Activated T-cell treated with anti-CD3 and anti-CD28 coated beads, Interleukin-2, amount 50 U/mL, for 48 hours (primary cell): ENCODE data around the gene USP34.
"Not testable (repeated sequence)": the region's sequence is repeated elsewhere in the genome, so short reads cannot be mapped to it uniquely, and the experiment has no call there.

ENCODE experiments used
- DNase-seq, 2 experiments: peaks; one replicate each; pipeline ENCODE4 v3.0.0-alpha.2; 2020

The USP34 gene, protein sequence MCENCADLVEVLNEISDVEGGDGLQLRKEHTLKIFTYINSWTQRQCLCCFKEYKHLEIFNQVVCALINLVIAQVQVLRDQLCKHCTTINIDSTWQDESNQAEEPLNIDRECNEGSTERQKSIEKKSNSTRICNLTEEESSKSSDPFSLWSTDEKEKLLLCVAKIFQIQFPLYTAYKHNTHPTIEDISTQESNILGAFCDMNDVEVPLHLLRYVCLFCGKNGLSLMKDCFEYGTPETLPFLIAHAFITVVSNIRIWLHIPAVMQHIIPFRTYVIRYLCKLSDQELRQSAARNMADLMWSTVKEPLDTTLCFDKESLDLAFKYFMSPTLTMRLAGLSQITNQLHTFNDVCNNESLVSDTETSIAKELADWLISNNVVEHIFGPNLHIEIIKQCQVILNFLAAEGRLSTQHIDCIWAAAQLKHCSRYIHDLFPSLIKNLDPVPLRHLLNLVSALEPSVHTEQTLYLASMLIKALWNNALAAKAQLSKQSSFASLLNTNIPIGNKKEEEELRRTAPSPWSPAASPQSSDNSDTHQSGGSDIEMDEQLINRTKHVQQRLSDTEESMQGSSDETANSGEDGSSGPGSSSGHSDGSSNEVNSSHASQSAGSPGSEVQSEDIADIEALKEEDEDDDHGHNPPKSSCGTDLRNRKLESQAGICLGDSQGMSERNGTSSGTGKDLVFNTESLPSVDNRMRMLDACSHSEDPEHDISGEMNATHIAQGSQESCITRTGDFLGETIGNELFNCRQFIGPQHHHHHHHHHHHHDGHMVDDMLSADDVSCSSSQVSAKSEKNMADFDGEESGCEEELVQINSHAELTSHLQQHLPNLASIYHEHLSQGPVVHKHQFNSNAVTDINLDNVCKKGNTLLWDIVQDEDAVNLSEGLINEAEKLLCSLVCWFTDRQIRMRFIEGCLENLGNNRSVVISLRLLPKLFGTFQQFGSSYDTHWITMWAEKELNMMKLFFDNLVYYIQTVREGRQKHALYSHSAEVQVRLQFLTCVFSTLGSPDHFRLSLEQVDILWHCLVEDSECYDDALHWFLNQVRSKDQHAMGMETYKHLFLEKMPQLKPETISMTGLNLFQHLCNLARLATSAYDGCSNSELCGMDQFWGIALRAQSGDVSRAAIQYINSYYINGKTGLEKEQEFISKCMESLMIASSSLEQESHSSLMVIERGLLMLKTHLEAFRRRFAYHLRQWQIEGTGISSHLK (N-terminal part only)

DNA sequence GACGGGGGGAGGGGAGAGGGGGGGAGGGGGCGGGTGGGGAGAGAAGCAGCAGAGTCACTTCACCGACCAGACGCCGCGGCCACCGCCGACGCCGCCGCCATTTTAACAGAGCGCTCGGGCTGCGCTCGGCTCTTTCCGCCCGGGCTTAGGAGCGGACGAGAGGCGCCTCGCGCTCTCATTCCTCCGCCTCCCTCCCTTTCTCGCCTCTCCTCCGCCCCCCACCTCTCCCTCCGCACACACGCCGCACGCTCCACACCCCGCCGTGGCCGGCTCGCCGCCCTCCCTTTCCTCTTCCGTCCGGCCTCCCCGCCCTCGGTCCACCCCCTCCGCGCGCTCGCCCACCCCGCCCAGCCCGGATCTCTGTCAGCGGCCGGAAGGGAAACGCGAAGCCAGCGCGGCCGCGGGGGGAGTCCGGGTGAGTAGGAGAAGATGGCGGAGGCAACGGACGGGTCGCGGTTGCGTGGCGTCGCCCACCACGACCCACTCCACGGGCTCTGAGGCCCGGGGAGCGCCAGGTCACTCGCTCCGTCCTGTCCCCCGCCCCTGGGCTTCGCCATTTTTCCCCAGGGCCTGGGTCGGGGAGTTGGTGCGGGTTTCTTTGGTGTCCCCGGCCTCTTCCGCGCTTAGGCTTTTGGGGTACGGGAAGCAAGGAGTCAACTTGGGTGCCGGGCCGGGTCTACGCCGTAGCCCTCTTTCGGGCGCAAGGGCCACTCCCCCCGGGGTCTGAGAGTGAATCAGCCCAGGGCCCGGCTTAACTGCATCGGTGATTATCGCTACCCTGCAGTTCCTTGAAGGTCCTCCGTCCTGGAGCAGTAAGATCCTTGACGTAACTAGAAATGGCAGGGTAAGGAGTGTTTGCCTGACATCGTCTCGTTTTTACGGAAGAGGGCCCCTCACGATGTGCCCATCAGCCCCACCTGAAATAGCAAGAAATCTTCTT, at the start of gene USP34:
TSS of gene USP34 (minus strand) at position 123 of the 940 bp plus-strand sequence. CDS start 395 bp downstream, outside the sequence.
- DNase-seq: peak; percentile 92 to 93

DNA sequence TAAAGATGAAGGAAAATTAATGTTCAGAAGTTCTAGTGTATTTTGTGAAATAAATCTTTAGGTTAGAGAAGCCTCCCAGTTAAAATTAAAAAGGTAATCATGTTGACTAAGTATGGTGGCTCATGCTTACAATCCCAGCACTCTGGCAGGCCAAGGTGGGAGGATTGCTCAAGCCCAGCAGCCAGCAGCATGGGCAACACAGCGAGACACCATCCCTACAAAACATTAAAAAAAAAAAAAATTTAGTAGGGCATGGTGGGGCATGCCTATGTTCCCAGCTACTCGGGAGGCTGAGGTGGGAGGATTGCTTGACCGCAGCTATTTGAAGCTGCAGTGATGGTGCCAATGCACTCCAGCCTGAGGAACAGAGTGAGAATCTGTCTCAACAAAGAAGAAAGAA, 49.4 kb upstream of the USP34 start:
- DNase-seq: no peak

DNA sequence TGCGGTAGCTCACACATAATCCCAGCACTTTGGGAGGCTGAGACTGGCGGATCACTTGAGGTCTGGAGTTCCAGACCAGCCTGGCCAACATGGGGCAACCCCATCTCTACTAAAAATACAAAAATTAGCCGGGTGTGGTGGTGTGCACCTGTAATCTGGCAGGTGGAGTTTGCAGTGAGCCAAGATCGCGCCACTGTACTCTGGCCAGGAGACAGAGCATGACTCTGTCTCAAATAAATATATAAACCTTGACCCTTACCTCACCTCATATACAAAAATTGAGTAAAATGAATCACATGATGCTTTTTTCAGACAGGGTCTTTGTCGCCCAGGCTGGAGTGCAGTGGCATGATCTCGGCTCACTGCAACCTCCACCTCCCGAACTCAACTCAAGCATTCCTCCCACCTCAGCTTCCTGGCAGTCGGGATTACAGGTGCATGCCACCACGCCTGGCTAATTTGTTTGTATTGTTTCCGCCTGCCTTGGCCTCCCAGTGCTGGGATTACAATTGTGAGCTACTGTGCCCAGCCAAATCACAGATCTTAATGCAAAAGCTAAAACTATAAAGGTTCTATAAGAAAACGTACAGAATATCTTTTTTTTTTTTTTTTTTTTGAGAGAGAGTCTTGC, 42.0 kb upstream of the USP34 start:
- DNase-seq: no peak

DNA sequence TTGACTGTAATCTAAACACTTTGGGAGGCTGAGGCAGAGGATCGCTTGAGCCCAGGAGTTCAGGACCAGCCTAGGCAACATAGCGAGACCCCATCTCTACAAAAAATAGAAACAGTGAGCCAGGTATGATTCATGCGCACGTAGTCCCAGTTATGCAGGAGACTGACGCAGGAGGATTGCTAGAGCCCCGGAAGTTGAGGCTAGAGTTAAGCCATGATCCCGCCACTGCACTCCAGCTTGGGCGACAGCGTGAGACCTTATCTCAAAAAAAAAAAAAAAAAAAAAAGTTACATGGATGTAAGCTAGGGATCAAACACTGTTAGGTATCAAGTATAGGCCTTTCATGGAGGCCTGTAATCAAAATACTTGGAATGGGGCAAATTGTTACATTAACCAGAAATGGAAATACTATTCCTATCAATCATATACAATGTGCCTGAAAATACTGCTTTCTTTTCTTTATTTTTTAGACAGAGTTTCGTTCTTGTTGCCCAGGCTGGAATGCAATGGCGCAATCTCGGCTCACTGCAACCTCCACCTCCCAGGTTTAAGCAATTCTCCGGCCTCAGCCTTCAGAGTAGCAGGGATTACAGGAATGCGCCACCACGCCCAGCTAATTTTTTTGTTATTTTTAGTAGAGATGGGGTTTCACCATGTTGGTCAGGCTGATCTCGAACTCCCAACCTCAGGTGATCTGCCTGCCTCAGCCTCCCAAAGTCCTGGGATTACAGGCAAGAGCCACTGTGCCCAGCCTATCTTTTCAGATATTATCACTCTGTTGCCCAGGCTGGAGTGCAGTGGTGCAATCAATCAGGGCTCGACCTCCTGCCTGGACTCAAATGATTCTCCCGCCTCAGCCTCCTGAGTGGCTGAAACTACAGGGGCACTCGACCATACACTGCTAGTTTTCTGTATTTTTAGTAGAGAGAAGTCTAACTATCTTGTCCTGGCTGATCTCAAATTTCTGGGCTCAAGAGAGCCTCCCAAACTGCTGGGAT, 40.1 kb upstream of the USP34 start:
- DNase-seq: no peak

DNA sequence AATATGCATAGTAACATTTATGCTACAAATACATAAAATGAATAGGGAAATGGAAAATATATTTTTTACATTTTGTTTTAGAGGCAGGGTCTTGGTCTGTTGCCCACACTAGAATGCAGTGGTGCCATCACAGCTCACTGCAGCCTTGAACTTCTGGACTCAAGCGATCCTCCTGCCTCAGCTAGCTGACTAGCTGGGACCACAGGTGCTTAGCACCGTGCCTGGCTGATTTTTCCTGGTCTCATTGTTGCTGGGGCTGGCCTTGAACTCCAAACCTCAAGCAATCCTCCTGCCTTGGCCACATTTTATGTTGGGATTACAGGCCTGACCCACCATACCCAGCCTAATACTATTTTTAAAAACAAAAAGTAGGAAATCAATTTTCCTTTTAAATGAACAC, 34.1 kb upstream of the USP34 start:
- no peak for DNase-seq

DNA sequence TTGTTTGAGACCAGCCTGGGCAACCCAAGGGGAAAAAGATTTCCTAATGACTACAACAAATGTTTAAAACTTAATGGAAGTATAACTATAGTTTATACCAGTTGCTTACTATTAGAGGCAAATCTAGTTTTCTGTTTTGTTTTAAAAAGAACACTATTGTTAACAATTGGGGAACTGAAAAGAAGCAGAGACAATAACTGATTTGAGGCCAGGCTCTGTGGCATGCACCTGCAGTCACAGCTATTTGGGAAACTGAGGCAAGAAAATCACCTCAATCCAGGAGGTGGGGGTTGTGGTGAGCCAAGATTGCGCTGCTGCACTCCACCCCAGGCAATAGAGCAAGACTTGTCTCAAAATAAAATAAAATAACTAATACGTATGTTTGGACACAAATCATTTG, 28.2 kb upstream of the USP34 start:
- DNase-seq: no peak

DNA sequence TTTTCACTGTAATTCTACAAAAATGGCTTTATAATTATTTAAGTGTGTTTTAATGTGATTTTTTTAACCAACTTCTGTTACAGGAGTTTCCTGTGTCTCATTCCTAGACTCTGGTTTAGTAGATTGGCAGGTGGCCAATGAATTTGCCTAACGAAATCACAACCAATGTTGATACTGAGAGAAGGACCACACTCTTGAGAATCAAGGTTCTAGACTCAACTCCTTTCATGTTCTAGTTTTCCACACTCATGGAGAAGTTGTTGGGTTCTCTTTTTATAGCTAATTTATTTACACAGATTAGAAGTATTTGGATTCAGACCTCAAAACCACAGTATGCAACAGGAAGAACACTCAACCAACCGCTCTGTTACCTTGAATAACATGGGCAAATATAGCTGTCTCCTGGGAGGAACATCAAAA, 22.6 kb upstream of the USP34 start:
- DNase-seq: no peak

DNA sequence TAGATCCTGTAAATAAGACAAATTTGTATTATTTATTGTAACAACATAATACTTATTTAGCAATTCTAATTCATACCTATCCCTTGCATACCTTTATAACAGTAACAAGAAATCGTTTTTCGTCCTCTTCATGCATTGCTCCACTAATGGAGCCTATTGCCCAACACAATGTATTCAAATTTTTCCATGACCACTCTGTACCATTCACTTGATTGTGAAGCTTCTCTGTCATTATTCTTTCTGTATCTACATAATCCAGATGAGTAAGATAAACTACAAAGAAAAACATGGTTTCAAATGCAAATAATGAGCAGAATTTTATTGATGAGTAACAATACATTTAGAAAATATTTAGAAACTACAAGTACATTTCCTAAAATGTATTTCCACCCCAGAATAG, 21.6 kb upstream of the USP34 start:
- no peak for DNase-seq

DNA sequence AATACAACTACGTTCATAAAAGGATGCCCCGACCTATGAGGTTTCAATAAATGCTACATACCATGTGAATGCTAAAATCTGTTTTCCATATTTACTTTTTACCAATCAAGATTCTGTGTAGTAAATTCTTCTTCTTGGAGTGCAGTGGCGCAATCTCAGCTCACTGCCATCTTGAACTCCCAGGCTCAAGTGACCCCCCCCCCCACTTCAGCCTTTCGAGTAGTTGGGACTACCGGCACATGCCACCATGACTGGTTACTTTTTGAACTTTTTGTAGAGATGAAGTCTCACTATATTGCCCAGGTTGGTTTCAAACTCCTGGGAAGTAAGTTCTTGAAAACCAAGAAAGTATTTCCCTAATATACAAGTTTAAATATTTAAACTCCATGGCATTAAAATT, 14.4 kb upstream of the USP34 start:
- no peak for DNase-seq

DNA sequence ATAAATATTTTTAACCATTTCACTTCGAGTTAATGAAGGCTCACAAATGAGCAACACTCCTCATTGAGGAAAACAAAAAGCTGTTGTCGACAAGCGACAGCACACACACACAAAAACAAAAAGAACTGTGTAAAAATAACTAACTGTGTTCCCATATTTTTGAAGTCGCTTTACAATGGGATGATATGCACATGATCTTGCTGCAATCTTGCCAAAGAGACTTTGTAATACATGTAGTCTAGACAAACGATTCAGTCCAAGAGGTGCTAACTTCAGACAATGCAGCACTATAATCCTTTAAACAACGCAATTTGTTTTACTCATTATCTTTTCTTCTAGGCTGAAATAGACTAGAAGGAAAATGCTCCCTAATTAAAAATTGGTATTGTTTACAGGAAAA, 7.2 kb upstream of the USP34 start:
- no peak for DNase-seq

DNA sequence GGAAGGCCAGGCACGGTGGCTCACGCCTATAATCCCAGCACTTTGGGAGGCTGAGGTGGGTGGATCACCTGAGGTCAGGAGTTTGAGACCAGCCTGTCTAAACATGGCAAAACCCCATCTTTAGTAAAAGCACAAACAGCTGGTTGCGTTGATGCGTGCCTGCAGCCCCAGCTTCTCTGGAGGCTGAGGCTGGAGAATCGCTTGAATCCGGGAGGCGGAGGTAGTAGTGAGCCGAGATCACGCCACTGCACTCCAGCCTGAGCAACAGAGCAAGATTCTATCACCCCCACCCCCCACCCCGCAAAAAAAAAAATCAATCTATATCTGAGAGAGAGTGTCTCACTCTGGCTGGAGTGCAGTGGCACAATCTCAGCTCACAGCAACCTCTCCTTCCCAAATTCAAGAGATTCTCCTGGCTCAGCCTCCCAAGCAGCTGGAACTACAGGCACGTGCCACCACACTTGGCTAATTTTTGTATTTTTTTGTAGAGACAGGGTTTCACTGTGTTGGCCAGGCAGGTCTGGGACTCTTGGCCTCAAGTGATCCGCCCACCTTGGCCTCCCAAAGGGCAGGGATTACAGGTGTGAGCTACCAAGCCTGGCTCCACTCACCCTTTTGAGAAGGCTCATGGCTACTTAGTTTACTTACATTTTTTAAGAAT, 6.2 kb upstream of the USP34 start:
- not testable (repeated sequence) for DNase-seq

DNA sequence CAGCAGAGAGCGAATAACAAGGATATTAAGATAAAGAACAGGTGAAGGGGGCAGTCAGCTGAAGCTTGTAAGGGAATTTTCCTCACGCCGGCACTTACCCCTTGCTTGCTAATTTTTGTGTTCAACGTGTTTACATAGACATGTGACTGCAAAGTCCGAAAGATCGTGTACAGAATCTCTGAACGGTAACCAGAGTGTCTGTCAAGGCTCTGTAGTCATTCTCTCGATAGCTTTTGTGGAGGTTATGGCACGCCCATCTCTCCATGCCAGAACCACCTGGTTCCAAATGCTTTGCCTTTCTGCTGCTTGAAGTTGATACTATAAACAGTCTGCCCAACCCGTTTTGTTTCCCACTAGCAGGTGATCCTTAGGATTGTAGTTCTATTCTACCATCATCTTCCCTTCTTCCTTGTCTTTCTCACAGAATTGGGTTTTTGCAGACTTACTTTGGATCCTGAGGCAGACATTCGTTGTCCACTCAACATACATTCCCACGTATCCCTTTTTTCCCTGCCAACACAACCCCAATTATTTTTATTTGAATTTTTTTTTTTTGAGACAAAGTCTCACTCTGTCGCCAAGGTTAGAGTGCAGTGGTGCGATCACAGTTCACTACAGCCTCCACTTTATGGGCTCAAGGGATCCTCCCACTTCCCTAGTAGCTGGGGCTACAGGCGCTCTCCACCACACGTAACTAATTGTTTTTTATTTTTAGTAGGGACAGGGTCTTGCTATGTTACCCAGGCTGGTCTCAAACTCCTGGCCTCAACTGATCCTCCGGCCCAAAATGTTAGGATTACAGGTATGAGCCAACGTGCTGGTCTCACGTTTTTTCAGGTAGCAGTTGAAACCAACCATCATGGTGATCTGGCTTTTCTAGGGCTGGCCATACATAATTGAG, 1.3 kb upstream of the USP34 start:
- peak in 1 of 2 experiments; percentile 36 for DNase-seq

DNA sequence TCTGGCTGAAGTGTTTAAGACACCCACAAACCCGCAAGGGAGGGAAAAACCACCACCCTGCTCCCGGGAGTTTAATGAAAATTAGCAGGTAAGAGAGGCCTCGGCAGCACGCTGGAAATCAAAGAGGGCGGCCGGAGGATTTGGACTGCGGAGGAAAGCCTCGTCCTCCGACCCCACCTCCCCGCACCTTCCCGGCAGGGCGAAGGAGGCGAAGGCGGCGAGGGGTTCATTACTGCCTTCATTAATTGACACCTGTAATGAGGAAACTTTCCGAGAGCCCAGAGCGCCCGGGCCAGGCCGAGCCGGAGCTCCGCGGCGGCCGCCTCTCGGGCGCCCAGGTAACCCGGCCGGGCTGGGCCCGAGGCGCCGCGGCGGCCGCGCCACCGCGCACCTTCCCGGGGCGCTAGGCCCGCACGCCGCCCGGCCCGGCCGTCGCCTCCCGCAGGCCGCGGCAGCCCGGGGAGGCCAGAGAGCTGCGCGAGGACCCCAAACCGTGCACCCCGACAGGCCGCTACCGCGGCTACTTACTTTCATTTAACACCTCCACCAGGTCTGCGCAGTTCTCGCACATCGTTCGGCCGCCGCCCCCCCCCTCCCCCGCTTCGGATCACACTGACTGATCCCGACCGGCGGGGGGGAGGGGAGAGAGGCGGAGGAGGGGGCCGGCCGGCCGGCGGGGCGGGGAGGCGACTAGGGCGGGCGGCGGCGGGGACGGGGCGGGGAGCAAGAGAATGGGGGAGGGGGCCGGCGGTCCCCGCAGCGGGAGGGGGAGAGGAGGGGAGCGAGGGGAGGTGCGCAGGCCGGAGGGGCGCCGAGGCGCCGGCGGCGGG, 550 bp downstream of the USP34 start:
- DNase-seq: peak; percentile 88 to 89

DNA sequence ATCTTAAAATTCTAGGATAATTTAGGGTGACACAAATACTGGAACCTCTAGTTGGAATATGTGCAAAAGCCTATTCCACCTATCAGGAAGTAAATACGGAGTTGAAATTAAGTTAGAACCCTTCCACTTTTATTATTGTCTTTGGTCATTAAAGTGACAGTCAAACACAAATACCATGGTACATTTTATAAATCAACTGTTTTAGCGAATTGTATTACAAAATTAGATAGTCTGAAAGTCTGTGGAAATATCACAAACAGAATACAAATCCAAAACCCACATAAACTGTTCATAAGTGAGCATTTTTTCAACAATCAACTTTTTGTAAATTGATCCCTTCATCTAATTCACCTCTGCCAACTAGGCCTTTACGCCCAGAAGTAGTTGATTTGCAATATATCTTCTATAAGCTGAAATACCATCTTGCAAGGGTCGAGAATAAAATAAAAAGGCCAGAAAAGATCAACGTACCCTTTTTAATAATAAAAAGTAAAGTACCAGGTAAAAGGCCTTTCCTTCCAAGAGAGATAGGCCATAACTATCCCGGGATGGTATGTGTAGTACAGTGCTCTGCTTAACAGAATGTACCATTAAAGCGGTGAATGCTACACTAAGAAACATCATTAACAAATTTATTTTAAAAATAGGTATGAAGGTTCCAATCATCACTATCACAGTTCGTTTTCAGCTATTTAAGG, 1.3 kb downstream of the USP34 start:
- DNase-seq: no peak

DNA sequence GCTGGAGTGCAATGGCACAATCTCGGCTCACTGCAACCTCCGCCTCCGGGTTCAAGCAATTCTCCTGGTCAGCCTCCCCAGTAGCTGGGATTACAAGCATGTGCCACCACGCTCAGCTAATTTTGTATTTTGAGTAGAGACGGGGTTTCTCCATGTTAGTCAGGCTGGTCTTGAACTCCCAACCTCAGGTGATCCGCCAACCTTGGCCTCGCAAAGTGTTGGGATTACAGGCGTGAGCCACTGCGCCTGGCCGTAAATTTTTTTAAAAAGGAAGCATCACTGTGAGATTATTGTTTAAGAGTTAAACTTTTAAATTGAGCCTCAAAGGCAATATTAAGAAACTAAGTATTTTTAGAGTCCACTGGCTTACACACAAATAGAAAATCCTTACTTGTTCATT, 2.7 kb downstream of the USP34 start:
- DNase-seq: not testable (repeated sequence)

DNA sequence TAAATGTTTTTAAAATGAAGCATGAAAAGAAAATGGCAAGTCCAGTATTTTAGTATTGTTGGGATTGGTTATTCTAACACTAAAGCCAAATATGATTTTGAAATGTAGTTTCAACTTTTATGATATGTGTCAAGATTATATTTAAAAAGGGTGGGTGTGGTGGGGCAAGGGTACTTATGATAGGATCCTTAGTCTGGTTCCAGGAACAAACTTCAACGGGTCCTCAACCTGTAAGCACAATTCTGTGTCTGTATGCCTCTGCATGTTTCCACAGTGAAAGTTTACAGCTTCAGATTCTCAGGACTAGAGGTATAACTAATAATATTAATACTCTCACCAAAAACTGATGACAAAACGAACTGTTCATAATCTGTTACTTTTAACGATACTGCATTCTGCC, 5.8 kb downstream of the USP34 start:
- no peak for DNase-seq
